GM21515 (cell line): Measurements from ENCODE around the gene KIAA1191.

Source experiments
- ATAC-seq: cut with Tn5 transposase; IDR thresholded peaks from one replicate; pipeline ENCODE4 v1.9.1; 2021; ENCODE audit not compliant: unreplicated experiment

KIAA1191 gene

GRCh38 chr5:176389135-176390123 is 27.9 kb upstream of the KIAA1191 start:
- peak; percentile 25 for ATAC-seq

DNA sequence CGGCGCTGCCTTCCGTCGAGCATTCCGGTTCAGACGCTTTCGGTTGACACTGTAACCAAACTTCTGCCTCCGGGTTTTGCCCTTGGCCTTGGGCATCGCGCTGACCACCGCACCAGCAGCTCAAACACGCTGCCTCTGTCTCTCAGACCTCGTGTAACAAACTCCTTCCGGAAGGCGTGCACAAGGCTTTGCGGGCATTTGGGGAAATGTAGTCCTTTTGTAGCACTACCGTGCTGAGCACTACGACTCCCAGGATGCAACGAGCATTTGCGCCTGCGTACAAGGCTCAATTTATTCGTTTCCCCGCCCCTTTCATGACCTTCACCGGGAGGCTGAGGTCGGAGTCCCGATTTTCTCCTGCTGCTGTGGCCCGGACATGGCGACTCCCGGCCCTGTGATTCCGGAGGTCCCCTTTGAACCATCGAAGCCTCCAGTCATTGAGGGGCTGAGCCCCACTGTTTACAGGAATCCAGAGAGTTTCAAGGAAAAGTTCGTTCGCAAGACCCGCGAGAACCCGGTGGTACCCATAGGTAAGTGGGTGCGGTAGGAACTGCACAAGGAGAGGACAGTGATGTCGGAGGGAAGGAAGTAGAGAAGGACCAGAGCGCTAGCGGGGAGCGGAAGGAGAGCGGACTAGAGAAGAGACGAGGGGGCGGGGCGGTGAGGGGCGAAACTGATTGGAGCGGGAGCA is 27.0 kb upstream of the KIAA1191 start, which contains the start of the genes HIGD2A and NOP16:
Gene HIGD2A, plus strand, starts transcription at position 308 of the 691 bp plus-strand sequence. Its CDS starts 69 bp downstream, at position 377.
Gene NOP16, minus strand, starts transcription at position 155 of the 691 bp plus-strand sequence. Its CDS starts 59 bp downstream, at position 96.
- ATAC-seq: peak; percentile 85

DNA sequence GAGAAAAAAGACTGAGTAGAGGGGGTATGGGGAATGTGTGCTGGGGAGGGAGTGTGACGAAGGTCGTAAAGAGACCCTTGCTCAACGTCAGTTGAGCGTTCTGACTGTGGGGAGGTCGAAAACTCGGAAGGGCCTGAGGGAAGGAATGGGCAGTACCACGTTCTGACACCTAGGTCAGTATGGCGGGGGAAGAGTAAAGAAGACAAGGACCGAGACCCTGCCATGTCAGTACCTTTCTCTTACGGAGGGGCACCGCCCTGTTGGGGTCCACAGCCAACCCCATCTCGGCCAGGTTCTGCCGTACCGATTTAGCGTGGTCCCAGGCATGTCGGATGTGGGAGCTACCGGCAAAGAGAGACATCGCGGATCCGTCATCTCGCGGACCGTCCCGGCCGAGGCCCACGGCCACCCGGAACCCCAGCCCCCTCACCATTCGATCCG is 26.5 kb upstream of the KIAA1191 start:
- no peak for ATAC-seq

DNA sequence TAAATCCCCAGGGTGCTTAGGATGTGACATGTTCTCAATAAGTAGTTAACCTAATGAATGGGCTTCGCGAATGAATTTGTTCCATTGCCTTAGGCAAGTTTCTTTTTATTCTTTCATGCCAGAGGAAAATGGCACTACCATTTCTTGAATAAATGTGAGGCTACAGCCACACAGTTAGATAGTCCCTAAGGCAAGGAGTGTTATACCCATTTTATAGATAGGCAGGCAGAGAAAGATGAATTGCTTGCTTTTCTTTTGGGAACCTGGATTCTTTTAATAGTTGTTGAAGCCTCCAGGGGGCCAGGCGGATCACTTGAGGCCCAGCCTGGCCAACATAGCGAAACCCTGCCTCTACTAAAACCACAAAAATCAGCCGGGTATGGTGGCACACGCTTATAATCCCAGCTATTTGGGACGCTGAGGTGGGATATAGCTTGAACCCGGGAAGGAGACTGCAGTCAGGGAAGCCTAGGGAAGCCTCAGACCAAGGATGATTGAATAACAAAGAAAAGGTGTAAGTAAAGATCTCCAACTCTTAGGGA is 25.9 kb upstream of the KIAA1191 start:
- no peak for ATAC-seq

DNA sequence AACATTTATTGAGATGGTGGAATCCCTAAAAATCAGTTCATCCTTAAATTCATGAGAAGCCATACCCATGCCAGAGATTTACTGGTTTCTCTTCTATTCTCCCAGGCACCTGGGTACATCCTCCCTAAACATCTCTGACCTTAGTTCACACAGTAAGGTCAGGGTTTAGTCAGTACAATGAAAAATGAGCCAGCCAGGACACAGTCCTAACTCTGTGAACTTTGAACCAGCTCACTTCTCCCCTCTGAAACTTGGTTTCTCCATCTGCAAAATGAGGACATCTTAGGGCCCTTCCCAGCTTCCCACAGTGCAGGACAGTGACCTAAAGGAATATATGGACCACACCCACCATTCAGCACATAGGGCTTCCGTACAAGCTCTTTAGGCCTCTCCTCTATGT is 24.9 kb upstream of the KIAA1191 start:
- ATAC-seq: no peak

GRCh38 chr5:176384991-176385390 is 23.4 kb upstream of the KIAA1191 start:
- no peak for ATAC-seq

GRCh38 chr5:176384366-176384930 is 22.9 kb upstream of the KIAA1191 start:
- ATAC-seq: no peak

DNA sequence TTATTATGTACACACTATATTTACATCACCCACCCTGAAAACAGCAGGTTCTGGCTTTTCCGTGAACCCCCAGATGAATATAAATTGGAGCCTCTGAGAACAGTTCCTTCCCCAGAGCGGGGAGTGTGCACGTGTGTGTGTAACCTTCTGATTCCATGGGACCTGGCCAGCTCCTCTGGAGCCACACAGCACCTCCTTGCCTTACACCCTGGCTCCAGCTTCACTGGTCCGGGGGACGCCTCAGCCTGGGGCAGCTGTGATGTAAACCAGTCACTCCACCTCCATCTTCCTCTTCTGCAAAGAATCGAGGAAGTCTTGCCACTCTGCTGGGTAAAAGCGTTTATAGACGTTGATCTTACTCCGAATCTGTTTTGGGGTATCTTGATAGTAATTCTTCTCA is 22.4 kb upstream of the KIAA1191 start:
- no peak for ATAC-seq

DNA sequence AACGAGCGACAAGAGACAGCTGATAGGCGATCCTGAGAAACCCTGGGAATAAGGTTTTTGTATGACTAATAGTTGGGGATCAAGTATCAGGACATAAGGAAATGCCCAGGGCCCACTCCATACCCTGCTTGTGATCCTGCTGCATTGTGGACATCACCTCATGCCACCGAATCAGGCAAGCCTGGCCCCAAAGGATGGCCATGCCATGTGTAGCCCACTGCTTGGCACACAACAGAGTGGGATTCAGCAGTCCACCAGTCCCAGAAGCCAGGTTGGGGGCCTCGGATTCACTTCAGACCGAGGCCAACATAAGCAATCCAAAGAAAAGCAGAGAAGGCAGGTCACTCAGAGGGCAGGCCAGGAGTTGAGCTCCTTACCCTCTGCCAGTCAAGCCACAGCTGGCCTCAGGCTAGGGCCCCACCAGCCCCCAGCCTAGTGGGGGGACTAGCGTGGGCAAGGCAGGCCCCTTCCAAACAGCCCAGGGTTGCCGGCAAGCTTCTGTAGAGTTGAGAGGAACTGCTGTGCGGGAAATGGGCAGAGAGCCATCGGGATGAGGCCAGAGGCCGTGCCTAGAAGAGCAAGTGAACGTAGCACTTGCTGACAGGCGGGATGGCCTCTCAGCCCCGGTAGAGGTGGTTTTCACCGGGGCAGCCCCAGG is 21.8 kb upstream of the KIAA1191 start:
- ATAC-seq: no peak

GRCh38 chr5:176382721-176383120 is 21.2 kb upstream of the KIAA1191 start:
- ATAC-seq: no peak

- ATAC-seq: no peak
Observed at GRCh38 chr5:176381979-176382378, 20.4 kb upstream of the KIAA1191 start.

DNA sequence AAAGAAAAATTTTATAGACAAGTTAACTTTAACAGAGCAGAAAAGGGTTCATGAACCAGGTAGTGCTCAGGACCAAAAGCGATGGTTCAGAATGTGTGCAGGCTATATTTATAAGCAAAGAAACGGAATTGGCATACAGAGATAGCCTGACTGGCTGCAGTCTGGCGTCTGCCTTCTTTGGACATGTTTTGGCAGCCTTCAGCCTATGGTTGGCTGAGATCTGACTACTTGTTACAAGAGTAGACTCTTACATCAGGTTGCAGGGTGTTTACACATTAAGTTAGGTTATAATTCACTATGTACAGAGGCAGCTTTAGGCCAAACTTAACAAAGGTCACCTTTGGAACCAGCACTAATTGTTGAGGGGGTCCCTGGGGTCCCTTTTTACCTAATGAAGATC is 19.9 kb upstream of the KIAA1191 start:
- no peak for ATAC-seq

- no peak for ATAC-seq
Observed at GRCh38 chr5:176379881-176380280, 18.3 kb upstream of the KIAA1191 start.

GRCh38 chr5:176373100-176373818 is 11.7 kb upstream of the KIAA1191 start:
- ATAC-seq: no peak

DNA sequence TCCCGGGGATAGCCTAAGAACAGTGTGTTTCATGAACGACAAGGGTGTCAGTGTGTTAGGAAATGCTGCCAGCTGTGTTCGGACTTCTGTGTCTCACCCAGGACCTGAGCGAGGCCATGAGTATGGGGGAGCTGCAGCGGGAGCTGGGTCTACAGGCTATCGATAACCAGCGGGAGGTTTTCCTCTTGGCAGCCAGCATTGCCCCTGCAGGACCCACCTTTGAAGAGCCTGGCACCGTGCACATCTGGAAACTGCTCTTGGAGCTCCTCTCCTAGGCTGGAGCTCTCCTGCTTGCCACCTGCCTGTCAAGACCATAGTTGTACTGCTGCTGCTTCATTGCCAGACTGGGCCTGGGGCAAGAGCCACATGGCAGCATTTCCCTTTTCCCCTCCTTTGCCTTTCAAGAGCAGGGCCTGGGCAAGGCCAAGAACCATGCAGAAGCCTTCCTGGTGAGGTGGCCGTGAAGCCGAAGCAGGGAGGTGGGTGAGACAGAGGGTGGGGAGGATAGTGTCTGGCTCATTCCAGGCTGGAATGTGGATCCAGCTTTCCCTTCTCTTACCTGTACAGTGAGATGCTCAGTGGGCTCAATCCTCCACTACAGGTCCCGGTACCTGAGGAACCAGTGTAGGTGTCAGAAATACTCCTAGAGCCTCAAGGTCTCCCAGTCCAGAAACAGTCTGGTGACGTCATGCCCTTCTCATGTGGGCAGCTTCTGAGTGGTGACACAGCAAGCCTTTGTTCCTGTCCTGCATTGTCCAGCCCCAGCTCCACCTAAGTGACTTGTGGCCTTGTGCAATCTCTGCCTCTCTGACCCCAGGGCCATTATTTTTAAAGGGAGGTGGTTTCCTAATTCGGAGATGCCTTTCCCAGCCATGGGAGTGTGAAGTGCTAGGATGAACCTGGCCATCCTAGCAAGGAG is 10.3 kb upstream of the KIAA1191 start:
- ATAC-seq: no peak

GRCh38 chr5:176369934-176370711 is 8.6 kb upstream of the KIAA1191 start:
- no peak for ATAC-seq

GRCh38 chr5:176368726-176369125 is 7.2 kb upstream of the KIAA1191 start:
- no peak for ATAC-seq

GRCh38 chr5:176366232-176366894 is 4.8 kb upstream of the KIAA1191 start:
- no peak for ATAC-seq
